ENCODE data around the gene HOXA2.

HOXA2 gene

DNA sequence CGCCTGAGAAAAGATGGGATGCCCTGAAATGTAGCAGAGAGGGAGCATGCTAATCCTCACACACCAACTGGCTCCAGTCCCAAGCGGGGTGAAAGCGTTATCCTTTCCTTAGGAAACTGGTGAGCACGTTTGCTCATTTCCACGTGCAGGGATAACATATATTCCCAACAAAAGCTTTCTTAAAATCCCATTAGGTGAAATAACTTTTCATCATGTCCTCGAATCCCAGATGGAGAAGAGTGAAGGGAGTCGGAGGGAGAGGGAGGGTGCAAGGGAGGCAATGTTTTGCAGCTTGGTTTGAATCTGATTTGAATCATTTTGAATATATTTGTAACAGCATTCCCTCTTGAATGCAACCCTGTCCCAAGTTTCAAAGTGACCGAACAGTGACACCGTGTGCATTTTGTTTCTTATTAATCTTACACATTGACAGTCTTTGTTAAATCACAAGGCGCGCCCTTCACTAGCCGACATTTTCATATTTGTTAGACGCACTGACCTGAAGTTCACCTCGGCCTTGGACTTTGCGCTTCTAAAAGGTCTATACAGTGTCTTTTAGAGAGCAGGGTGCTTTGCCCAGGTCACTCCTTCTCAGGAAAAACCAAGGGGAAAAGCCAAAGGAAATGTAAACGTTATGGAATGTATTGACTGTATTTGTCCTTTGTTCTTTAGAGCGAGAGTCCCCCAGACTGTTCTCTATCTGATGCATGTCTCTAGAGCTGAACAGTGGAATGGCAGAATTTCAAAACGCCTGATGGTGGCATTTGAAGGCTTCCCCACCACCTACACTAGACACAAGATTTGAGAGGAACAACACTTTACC lies 31.1 kb upstream of the HOXA2 start:
- H3K4me3 ChIP-seq (ENCODE audit: control insufficient read depth, low read depth, low read length) = no peak overlapping the region
- DNase-seq (ENCODE audit: low read depth) = no peak
- TF ChIP-seq, protein P1, sequence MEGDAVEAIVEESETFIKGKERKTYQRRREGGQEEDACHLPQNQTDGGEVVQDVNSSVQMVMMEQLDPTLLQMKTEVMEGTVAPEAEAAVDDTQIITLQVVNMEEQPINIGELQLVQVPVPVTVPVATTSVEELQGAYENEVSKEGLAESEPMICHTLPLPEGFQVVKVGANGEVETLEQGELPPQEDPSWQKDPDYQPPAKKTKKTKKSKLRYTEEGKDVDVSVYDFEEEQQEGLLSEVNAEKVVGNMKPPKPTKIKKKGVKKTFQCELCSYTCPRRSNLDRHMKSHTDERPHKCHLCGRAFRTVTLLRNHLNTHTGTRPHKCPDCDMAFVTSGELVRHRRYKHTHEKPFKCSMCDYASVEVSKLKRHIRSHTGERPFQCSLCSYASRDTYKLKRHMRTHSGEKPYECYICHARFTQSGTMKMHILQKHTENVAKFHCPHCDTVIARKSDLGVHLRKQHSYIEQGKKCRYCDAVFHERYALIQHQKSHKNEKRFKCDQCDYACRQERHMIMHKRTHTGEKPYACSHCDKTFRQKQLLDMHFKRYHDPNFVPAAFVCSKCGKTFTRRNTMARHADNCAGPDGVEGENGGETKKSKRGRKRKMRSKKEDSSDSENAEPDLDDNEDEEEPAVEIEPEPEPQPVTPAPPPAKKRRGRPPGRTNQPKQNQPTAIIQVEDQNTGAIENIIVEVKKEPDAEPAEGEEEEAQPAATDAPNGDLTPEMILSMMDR (IDR thresholded peaks at IDR 0.05; ENCODE audit: control insufficient read depth, insufficient read depth, low read depth, low read length, missing control alignments) = no peak

DNA sequence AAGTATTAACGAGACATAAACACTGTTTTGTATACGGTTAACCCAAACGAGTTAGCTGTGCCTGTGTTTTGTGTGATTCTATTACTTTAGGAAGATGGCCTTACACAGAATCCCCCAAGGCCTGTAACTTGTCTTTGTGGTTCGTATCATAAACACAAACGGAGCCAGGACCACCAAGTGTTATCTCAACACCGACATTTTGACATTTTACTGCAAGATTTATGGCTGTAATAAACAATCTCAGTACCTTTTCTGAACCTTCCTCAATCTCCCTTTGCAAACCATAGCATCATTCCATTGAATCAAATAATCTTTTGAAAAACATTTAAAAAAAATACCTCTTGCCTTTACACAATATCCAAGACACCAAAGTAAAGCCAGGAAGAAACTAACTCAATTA lies 30.5 kb upstream of the HOXA2 start:
- H3K4me3 ChIP-seq (ENCODE audit: control insufficient read depth, low read depth, low read length) = no peak overlapping the region
- TF ChIP-seq, protein P1 (IDR thresholded peaks at IDR 0.05; ENCODE audit: control insufficient read depth, insufficient read depth, low read depth, low read length, missing control alignments) = no peak
- DNase-seq (ENCODE audit: low read depth) = no peak

DNA sequence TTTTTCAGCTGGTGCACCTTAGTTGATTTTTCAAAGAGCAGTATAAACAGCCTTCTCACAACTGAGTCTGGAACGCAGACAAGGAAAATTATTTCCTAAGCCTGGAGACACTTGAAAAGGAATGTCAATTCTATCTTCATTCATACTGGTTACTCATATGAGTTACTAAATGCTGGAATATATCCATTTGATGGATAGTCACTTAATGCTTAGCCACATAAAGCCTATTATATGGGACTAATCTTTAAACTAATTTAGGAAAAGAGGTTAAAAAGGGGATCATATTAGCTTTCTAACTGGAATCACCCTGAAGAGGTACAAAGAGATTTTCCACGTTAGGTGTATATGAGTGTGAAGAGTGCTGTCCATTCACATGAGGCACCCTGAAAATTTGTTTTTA lies 29.7 kb upstream of the HOXA2 start:
- no peak overlapping the region for H3K4me3 ChIP-seq (ENCODE audit: control insufficient read depth, low read depth, low read length)
- no peak for DNase-seq (ENCODE audit: low read depth)
- TF ChIP-seq, protein P1 (IDR thresholded peaks at IDR 0.05; ENCODE audit: control insufficient read depth, insufficient read depth, low read depth, low read length, missing control alignments) = no peak

DNA sequence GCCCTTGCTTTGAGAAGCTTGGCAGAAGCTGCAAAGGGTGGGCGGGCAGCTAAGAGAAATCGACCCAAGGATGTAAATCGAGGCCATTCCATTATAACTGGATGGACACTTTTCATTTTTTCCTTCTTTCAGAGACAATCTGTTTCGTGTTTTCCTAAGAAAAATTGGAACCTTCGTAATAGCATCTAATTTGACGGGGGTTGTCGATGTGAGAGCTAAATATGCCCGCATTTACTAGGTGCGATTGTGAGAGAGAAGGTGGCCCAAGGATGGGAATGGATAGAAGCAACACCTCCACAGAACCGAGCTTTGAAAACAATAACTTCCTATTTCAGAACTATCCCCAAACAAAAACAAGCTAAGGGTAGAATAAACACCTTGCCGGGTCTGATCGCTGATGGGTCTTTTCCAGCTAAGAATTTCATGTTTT lies 28.9 kb upstream of the HOXA2 start:
- TF ChIP-seq, protein P1 (IDR thresholded peaks at IDR 0.05; ENCODE audit: control insufficient read depth, insufficient read depth, low read depth, low read length, missing control alignments) = no peak
- H3K4me3 ChIP-seq (ENCODE audit: control insufficient read depth, low read depth, low read length) = peak overlapping the region; percentile 75

DNA sequence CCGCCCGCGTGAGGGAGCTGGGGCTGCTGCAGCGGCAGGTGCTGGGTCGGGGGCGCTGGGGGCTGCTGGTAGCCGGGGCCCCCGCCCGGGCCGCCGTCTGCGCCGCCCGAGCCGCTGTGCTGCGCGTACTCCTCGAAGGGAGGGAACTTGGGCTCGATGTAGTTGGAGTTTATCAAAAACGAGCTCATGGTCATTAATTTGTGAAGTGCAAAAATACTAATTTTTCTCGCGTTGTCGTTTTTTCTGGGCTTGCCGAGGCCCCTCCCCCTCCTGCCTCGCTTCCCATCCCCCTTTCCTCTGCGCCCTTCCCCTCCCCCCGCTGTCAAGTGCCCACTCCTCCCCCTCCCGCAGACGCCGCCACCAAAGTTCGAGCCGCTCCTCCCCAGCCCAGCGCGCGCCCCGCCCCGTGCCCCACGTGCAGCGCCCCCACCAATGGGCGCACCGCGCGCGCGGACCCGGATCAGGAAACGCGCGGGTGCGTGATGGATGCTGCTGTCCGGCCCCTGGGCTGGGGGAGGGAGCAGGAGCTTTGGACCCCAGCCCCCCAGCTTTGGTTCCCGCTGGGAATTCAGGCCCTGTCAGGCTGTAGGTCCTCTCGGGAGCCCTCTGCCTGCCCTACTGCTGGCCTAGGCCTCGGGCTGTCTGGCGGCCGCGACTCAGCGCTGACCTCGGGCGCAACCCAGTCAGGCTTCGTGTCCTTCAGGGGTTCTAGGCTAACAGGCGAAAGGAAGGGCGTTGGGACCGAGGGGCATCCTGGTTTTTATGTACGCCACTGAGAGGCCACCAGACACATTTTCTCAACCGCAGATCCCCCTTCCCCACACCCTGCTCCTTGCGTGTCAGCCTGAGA lies 28.3 kb upstream of the HOXA2 start, which contains the start of gene HOXA4:
HOXA4 (minus strand) TSS at position 218 of the 850 bp plus-strand sequence; CDS start at position 194, 24 bp downstream.
- DNase-seq (ENCODE audit: low read depth) = no peak
- peak within 1 kb of the TSS; percentile 75 for H3K4me3 ChIP-seq (ENCODE audit: control insufficient read depth, low read depth, low read length)
- TF ChIP-seq, protein P1 (IDR thresholded peaks at IDR 0.05; ENCODE audit: control insufficient read depth, insufficient read depth, low read depth, low read length, missing control alignments) = no peak

More for the DNA sequence above, 28.9 kb upstream of the HOXA2 start:
- no peak for DNase-seq (ENCODE audit: low read depth)

DNA sequence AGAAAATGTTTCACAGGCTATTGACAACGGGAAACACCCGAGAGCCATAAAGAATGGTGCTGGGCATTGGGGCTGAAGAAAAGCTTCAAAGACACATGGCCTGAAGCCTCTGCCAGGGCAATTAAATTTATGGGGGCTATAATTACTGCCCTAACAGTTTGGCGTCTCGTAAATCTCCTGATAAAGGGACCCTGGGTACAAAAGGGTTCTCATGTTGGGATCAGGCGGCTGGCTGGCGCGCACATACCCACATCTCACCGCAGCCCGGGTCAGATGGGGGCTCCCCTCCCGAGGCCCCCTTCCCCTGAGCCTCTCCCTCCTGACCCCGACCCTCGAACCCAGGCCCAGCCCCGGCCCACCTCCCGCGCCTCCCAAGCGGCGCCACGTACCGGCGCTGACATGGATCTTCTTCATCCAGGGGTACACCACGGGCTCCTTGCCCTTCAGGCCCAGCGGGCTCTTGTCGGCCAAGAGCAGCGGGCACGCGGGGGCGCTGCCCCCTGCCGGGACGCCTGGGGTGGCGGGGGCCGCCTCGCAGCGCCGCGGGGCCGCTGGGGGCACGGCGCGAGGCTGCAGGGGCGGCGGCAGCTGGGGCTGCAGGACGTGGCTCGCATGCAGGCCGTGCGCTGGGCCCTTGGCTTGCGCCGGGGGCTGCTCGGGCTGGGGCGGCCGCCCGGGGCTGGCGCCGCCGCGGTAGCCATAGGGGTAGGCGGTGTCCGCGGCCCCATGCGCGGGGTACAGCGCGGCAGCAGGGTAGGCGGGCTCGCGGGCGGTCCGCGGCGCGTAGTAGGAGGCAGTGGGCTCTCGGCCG lies 27.5 kb upstream of the HOXA2 start:
- no peak for DNase-seq (ENCODE audit: low read depth)
- TF ChIP-seq, protein P1 (IDR thresholded peaks at IDR 0.05; ENCODE audit: control insufficient read depth, insufficient read depth, low read depth, low read length, missing control alignments) = peak; percentile 16
- H3K4me3 ChIP-seq (ENCODE audit: control insufficient read depth, low read depth, low read length) = peak overlapping the region; percentile 75
